NCI-H1417 (cell line): ENCODE results near the gene TSPYL4.
A peak's percentile ranks its signal among the peaks of the same experiment; 100 is the strongest.

Source experiments
- DNase-seq, 3 experiments: peaks; one replicate each; lab custom pipeline; 2025; lab: John Stamatoyannopoulos, UW

Gene TSPYL4

GRCh38 chr6:116229287-116229913 is 24.5 kb downstream of the TSPYL4 start:
- peak in 2 of 3 experiments; percentile 10 to 20 for DNase-seq

- DNase-seq: no peak
These were observed 30.5 kb downstream of the TSPYL4 start for GRCh38 chr6:116223355-116223754.

- no peak for DNase-seq
These were observed 32.0 kb downstream of the TSPYL4 start for GRCh38 chr6:116221911-116222310.

- no peak for DNase-seq
These were observed 32.8 kb downstream of the TSPYL4 start for GRCh38 chr6:116221067-116221466.

GRCh38 chr6:116218866-116219265 is 35.0 kb downstream of the TSPYL4 start:
- no peak for DNase-seq

GRCh38 chr6:116218172-116218633 is 35.7 kb downstream of the TSPYL4 start:
- DNase-seq: peak in 2 of 3 experiments; percentile 20 to 25

- DNase-seq: peak in 1 of 3 experiments; percentile 27
These were observed 36.8 kb downstream of the TSPYL4 start for GRCh38 chr6:116217069-116217468.

GRCh38 chr6:116215414-116215813 is 38.5 kb downstream of the TSPYL4 start:
- no peak for DNase-seq

GRCh38 chr6:116214681-116215080 is 39.2 kb downstream of the TSPYL4 start:
- DNase-seq: no peak

- DNase-seq: peak in 1 of 3 experiments; percentile 5
These were observed 43.0 kb downstream of the TSPYL4 start for GRCh38 chr6:116210750-116211425.

- no peak for DNase-seq
These were observed 43.6 kb downstream of the TSPYL4 start for GRCh38 chr6:116210316-116210715.

- no peak for DNase-seq
These were observed 45.7 kb downstream of the TSPYL4 start for GRCh38 chr6:116208056-116208785.

- no peak for DNase-seq
These were observed 47.5 kb downstream of the TSPYL4 start for GRCh38 chr6:116206231-116206903.

- no peak for DNase-seq
These were observed 48.6 kb downstream of the TSPYL4 start for GRCh38 chr6:116205281-116205680.

GRCh38 chr6:116201538-116201937 is 52.3 kb downstream of the TSPYL4 start:
- no peak for DNase-seq

- no peak for DNase-seq
These were observed 53.1 kb downstream of the TSPYL4 start for GRCh38 chr6:116200619-116201249.
